Adrenal gland (tissue), 5 donors: Measurements from ENCODE around the gene INHBB.

Experiments used
- CTCF ChIP-seq, 6 experiments: fragments of 450-650 bp in 4 of 6; fragments of 200-600 bp in 2 of 6; sonication (generic) in 1 of 6; IDR thresholded peaks; 1 replicate in 5 of 6; 2 replicates in 1 of 6; pipeline versions ENCODE4 v1.5.1 to v1.8.0; 2016 to 2021; ENCODE audit warnings: antibody characterized with exemption in 6 of 6, mild to moderate bottlenecking in 2 of 6, moderate library complexity in 1 of 6
- POLR2A ChIP-seq, 2 donors: fragments of 450-650 bp; IDR thresholded peaks; one replicate each; pipeline ENCODE4 v1.6.1; 2017; ENCODE audit warnings: antibody characterized with exemption in 2 of 2, mild to moderate bottlenecking in 2 of 2, moderate library complexity in 1 of 2
- donor health status: DM: no; HTN: no; CAD: no.

GRCh38 chr2:120360307-120360855 lies 14.4 kb downstream of the INHBB start:
- TF ChIP-seq CTCF (IDR thresholded peaks at IDR 0.05) (no peak), POLR2A (IDR thresholded peaks at IDR 0.05) (no peak)
